IPS DF 6.9 (cell line): ENCODE measurements around the gene CACNA2D4.

ENCODE experiments used
- DNase-seq: peaks from one replicate; pipeline ENCODE4 v3.0.0-alpha.2; 2013; ENCODE audit warnings: low read depth, low spot score
- H3K27ac ChIP-seq: one replicate; pipeline ENCODE4 v1.5.1; 2013; ENCODE audit warnings: low read length, control low read depth
- H3K27me3 ChIP-seq: 2 replicates; pipeline ENCODE4 v1.6.1; 2013; ENCODE audit warnings: mild to moderate bottlenecking, low read length; ENCODE audit not compliant: control insufficient read depth, insufficient read depth
- H3K36me3 ChIP-seq: 2 replicates; pipeline ENCODE4 v1.6.1; 2013; ENCODE audit warnings: low read length; ENCODE audit not compliant: control insufficient read depth, insufficient read depth
- H3K4me1 ChIP-seq: 2 replicates; pipeline ENCODE4 v1.6.1; 2013; ENCODE audit warnings: low read length; ENCODE audit not compliant: control insufficient read depth, insufficient read depth
- H3K4me3 ChIP-seq: 2 replicates; pipeline ENCODE4 v1.5.1; 2013; ENCODE audit warnings: mild to moderate bottlenecking, low read length
- H3K9me3 ChIP-seq: 2 replicates; pipeline ENCODE4 v1.6.1; 2013; ENCODE audit warnings: low read length, inconsistent platforms; ENCODE audit not compliant: control insufficient read depth, insufficient read depth
- WGBS: extraction: QIAGEN DNeasy Blood & Tissue Kit; methylation state at CpG from one replicate; pipeline ENCODE4 v1.1.7; 2013; ENCODE audit warnings: mixed read lengths, missing lambda C conversion rate; ENCODE audit not compliant: insufficient read length, insufficient coverage; 5-methylcytosine and 5-hydroxymethylcytosine counted together

The CACNA2D4 gene

GRCh38 chr12:1853716-1854115 lies 64.7 kb downstream of the CACNA2D4 start:
- H3K4me1 ChIP-seq, result no peaks in the 10 kb centered on the region
- no peaks in the 10 kb centered on the region for H3K27me3 ChIP-seq
- no CpG with 5 or more reads among the region's 8 CpGs for whole genome bisulfite sequencing
- H3K4me3 ChIP-seq, result no peak overlapping the region
- no peaks in the 10 kb centered on the region for H3K36me3 ChIP-seq
- H3K9me3 ChIP-seq, result peaks cover 11% of the 10 kb centered on the region
- no peak for DNase-seq
- H3K27ac ChIP-seq, result no peak overlapping the region

- Histone ChIP-seq H3K9me3 (peaks cover 9% of the 10 kb centered on the region), H3K4me3 (no peak overlapping the region), H3K4me1 (no peaks in the 10 kb centered on the region), H3K27ac (no peak overlapping the region), H3K36me3 (no peaks in the 10 kb centered on the region), H3K27me3 (no peaks in the 10 kb centered on the region)
- WGBS, result no CpG with 5 or more reads among the region's 1 CpG
- DNase-seq, result no peak
These were observed 66.4 kb downstream of the CACNA2D4 start for GRCh38 chr12:1852076-1852475.

GRCh38 chr12:1851151-1851701 lies 67.2 kb downstream of the CACNA2D4 start:
- no peaks in the 10 kb centered on the region for H3K4me1 ChIP-seq
- DNase-seq, result no peak
- H3K27me3 ChIP-seq, result no peaks in the 10 kb centered on the region
- H3K27ac ChIP-seq, result no peak overlapping the region
- no peak overlapping the region for H3K4me3 ChIP-seq
- H3K9me3 ChIP-seq, result peaks cover 7% of the 10 kb centered on the region
- WGBS, result no CpG with 5 or more reads among the region's 7 CpGs
- H3K36me3 ChIP-seq, result no peaks in the 10 kb centered on the region

- no CpG with 5 or more reads among the region's 6 CpGs for WGBS
- H3K4me1 ChIP-seq, result peaks cover 8% of the 10 kb centered on the region
- H3K27me3 ChIP-seq, result no peaks in the 10 kb centered on the region
These were observed 69.7 kb downstream of the CACNA2D4 start for GRCh38 chr12:1848745-1849144.

GRCh38 chr12:1848146-1848545 lies 70.3 kb downstream of the CACNA2D4 start:
- no peak for DNase-seq
- no peak overlapping the region for H3K27ac ChIP-seq
- H3K36me3 ChIP-seq, result no peaks in the 10 kb centered on the region
- no peaks in the 10 kb centered on the region for H3K9me3 ChIP-seq
- H3K4me3 ChIP-seq, result no peak overlapping the region
- H3K4me1 ChIP-seq, result peaks cover 8% of the 10 kb centered on the region
- H3K27me3 ChIP-seq, result no peaks in the 10 kb centered on the region
- no CpG with 5 or more reads among the region's 10 CpGs for WGBS

More at GRCh38 chr12:1848745-1849144, 69.7 kb downstream of the CACNA2D4 start:
- no peaks in the 10 kb centered on the region; the same call in 1 of the 2 replicates for H3K9me3 ChIP-seq
- no peak for DNase-seq
- no peak overlapping the region for H3K27ac ChIP-seq
- H3K36me3 ChIP-seq, result no peaks in the 10 kb centered on the region
- no peak overlapping the region for H3K4me3 ChIP-seq

GRCh38 chr12:1847411-1847810 lies 71.0 kb downstream of the CACNA2D4 start:
- H3K27me3 ChIP-seq, result no peaks in the 10 kb centered on the region
- H3K27ac ChIP-seq, result no peak overlapping the region
- H3K36me3 ChIP-seq, result no peaks in the 10 kb centered on the region
- H3K4me3 ChIP-seq, result no peak overlapping the region
- no peak for DNase-seq
- WGBS, result no CpG with 5 or more reads among the region's 4 CpGs
- H3K9me3 ChIP-seq, result no peaks in the 10 kb centered on the region
- H3K4me1 ChIP-seq, result peaks cover 9% of the 10 kb centered on the region

- no CpG with 5 or more reads among the region's 24 CpGs for WGBS
- Histone ChIP-seq H3K27me3 (no peaks in the 10 kb centered on the region), H3K36me3 (no peaks in the 10 kb centered on the region), H3K27ac (no peak overlapping the region), H3K4me3 (no peak overlapping the region), H3K9me3 (no peaks in the 10 kb centered on the region), H3K4me1 (peaks cover 9% of the 10 kb centered on the region)
- no peak for DNase-seq
These were observed 71.7 kb downstream of the CACNA2D4 start for GRCh38 chr12:1846421-1847405.

GRCh38 chr12:1845886-1846285 lies 72.6 kb downstream of the CACNA2D4 start:
- Histone ChIP-seq H3K36me3 (no peaks in the 10 kb centered on the region), H3K27me3 (no peaks in the 10 kb centered on the region), H3K27ac (no peak overlapping the region), H3K4me1 (peaks cover 9% of the 10 kb centered on the region), H3K4me3 (no peak overlapping the region), H3K9me3 (no peaks in the 10 kb centered on the region)
- no peak for DNase-seq
- WGBS, result no CpG with 5 or more reads among the region's 5 CpGs

- WGBS, result no CpG with 5 or more reads among the region's 14 CpGs
These were observed 73.0 kb downstream of the CACNA2D4 start for GRCh38 chr12:1845427-1845826.

GRCh38 chr12:1844661-1845409 lies 73.6 kb downstream of the CACNA2D4 start:
- Histone ChIP-seq H3K36me3 (no peaks in the 10 kb centered on the region), H3K4me1 (peaks cover 9% of the 10 kb centered on the region), H3K4me3 (no peak overlapping the region), H3K27ac (no peak overlapping the region), H3K27me3 (no peaks in the 10 kb centered on the region), H3K9me3 (no peaks in the 10 kb centered on the region)
- WGBS, result no CpG with 5 or more reads among the region's 12 CpGs
- DNase-seq, result no peak

More at GRCh38 chr12:1845427-1845826, 73.0 kb downstream of the CACNA2D4 start:
- Histone ChIP-seq H3K9me3 (no peaks in the 10 kb centered on the region), H3K4me3 (no peak overlapping the region), H3K4me1 (peaks cover 9% of the 10 kb centered on the region), H3K27me3 (no peaks in the 10 kb centered on the region), H3K36me3 (no peaks in the 10 kb centered on the region), H3K27ac (no peak overlapping the region)
- no peak for DNase-seq
